Transverse colon (tissue), 4 donors: Measurements from ENCODE around the gene SMAD9. TPM values are rescaled to one million over a fixed set of nuclear protein-coding genes. Genes with fewer than 3 reads are reported as not detected.
"Not testable (repeated sequence)": the region's sequence is repeated elsewhere in the genome, so short reads cannot be mapped to it uniquely, and the experiment has no call there.

Experiments used
- DNase-seq: peaks from one replicate; pipeline ENCODE4 v3.0.0-alpha.2; 2019
- H3K27ac ChIP-seq, 4 donors: fragments of 200-600 bp; sonication (generic); 2 replicates each; pipeline ENCODE4 v1.5.1; 2016 to 2018; ENCODE audit warnings: inconsistent platforms in 4 of 4
- H3K27me3 ChIP-seq: fragments of 200-600 bp; sonication (generic); 2 replicates; pipeline ENCODE4 v1.5.1; 2017; ENCODE audit warnings: inconsistent platforms
- H3K36me3 ChIP-seq, 4 donors: fragments of 200-600 bp; sonication (generic); 2 replicates each; pipeline ENCODE4 v1.5.1; 2017 to 2019; ENCODE audit warnings: inconsistent platforms in 4 of 4
- H3K4me1 ChIP-seq, 4 donors: fragments of 200-600 bp; sonication (generic); 2 replicates each; pipeline ENCODE4 v1.5.1; 2017 to 2020; ENCODE audit warnings: inconsistent platforms in 4 of 4
- H3K4me3 ChIP-seq, 4 donors: fragments of 200-600 bp; sonication (generic); 1 replicate in 1 of 4; 2 replicates in 3 of 4; pipeline versions ENCODE4 v1.5.1 to v1.6.1; 2017 to 2019; ENCODE audit warnings: inconsistent platforms in 4 of 4
- H3K9me3 ChIP-seq, 2 donors: fragments of 200-600 bp; sonication (generic); 2 replicates each; pipeline ENCODE4 v1.5.1; 2017 to 2019; ENCODE audit warnings: inconsistent platforms in 2 of 2
- CTCF ChIP-seq, 5 experiments: fragments of 200-600 bp in 3 of 5; fragments of 450-650 bp in 2 of 5; sonication (generic) in 3 of 5; IDR thresholded peaks; 1 replicate in 2 of 5; 2 replicates in 3 of 5; pipeline ENCODE4 v1.5.1; 2016 to 2017; ENCODE audit warnings: antibody characterized with exemption in 5 of 5, inconsistent platforms in 3 of 5, mild to moderate bottlenecking in 2 of 5, moderate library complexity in 1 of 5
- EP300 ChIP-seq: sonication (generic); formaldehyde crosslinking; IDR thresholded peaks from one replicate; pipeline ENCODE4 v1.6.1; 2017; ENCODE audit warnings: antibody characterized with exemption, low read depth
- POLR2A ChIP-seq: fragments of 450-650 bp; IDR thresholded peaks from one replicate; pipeline ENCODE4 v1.6.1; 2016; ENCODE audit warnings: antibody characterized with exemption, mild to moderate bottlenecking, moderate library complexity
- POLR2AphosphoS5 ChIP-seq, 3 donors: sonication (generic); formaldehyde crosslinking; IDR thresholded peaks; one replicate each; pipeline ENCODE4 v1.6.1; 2016; ENCODE audit warnings: antibody characterized with exemption in 3 of 3
- WGBS, 2 donors: methylation state at CpG; one replicate each; pipeline ENCODE4 v1.1.5; 2018; ENCODE audit warnings: low coverage in 1 of 2; 5-methylcytosine and 5-hydroxymethylcytosine counted together
- in situ Hi-C, 4 donors: fragments of 200-750 bp; cut with MboI; loops; one replicate each; pipeline versions ENCODE4 v1.15.0 to v1.15.1; 2017; ENCODE audit warnings: low sequenced_read_pairs in 3 of 4, low pct_ligation_motif_present in 1 of 4, low pct_unique_long_range_greater_than_20kb in 1 of 4
- intact Hi-C: fragments of 100-400 bp; cut with DNase I; formaldehyde crosslinking; loops from one replicate; pipeline ENCODE4 v1.15.1; 2023; ENCODE audit warnings: low total_unique reads
- total RNA-seq, 4 donors: library from RNA; depleted of rRNA; stranded (reverse); fragments of >200 nt; gene quantifications; one replicate each; pipeline ENCODE4 v1.1.0, GENCODE V29; 2016

Gene SMAD9
- total RNA-seq, 4 donors from 2014 or later: 4.0 to 19.8 (median 9.8) TPM

- in situ Hi-C loops (no loop called here), intact Hi-C loops (no loop called here)
- no peaks in the 10 kb centered on the region for H3K9me3 ChIP-seq
- H3K4me3 ChIP-seq: no peak overlapping the region
- peaks cover 0 to 38% (median 7%) of the 10 kb centered on the region in 4 donors for H3K4me1 ChIP-seq
- H3K36me3 ChIP-seq: no peaks in the 10 kb centered on the region
- TF ChIP-seq POLR2A: no peak
- no peak for TF ChIP-seq CTCF (IDR thresholded peaks at IDR 0.05)
- TF ChIP-seq EP300: no peak
- no peak for TF ChIP-seq POLR2AphosphoS5 (IDR thresholded peaks at IDR 0.05)
- no peak overlapping the region for H3K27ac ChIP-seq
- H3K27me3 ChIP-seq: no peaks in the 10 kb centered on the region
- DNase-seq: no peak
- WGBS, 2 donors: 57 to 59% methylated on average over 8 to 9 of the region's 9 CpGs
Observed at GRCh38 chr13:36887758-36888521, 32.1 kb downstream of the SMAD9 start.

- intact Hi-C loops: no loop called here
- H3K27me3 ChIP-seq: no peaks in the 10 kb centered on the region
- H3K36me3 ChIP-seq: no peaks in the 10 kb centered on the region
- no peaks in the 10 kb centered on the region for H3K9me3 ChIP-seq
- in situ Hi-C loops: no loop called here
- no peak for TF ChIP-seq EP300
- no peak for TF ChIP-seq CTCF (IDR thresholded peaks at IDR 0.05)
- no peak for TF ChIP-seq POLR2A
- TF ChIP-seq POLR2AphosphoS5 (IDR thresholded peaks at IDR 0.05): no peak
- 78 to 86% methylated on average over 4 to 6 of the region's 6 CpGs for WGBS, 2 donors
- no peak for DNase-seq
- H3K4me1 ChIP-seq: peaks cover 0 to 42% (median 10%) of the 10 kb centered on the region in 4 donors
- H3K27ac ChIP-seq: no peak overlapping the region
- no peak overlapping the region for H3K4me3 ChIP-seq
Observed at GRCh38 chr13:36885901-36886300, 34.1 kb downstream of the SMAD9 start.

GRCh38 chr13:36884235-36884634, 35.8 kb downstream of the SMAD9 start:
- no peak for TF ChIP-seq POLR2A
- no peak for TF ChIP-seq EP300
- no peak for TF ChIP-seq CTCF (IDR thresholded peaks at IDR 0.05)
- TF ChIP-seq POLR2AphosphoS5 (IDR thresholded peaks at IDR 0.05): no peak
- H3K4me3 ChIP-seq: no peak overlapping the region
- WGBS, 2 donors: 84 to 86% methylated on average over 6 of the region's 6 CpGs
- no peak for DNase-seq
- peaks cover 0 to 37% (median 8%) of the 10 kb centered on the region in 4 donors for H3K4me1 ChIP-seq
- in situ Hi-C loops (no loop called here), intact Hi-C loops (no loop called here)
- no peaks in the 10 kb centered on the region for H3K9me3 ChIP-seq
- no peaks in the 10 kb centered on the region for H3K36me3 ChIP-seq
- peak overlapping the region in 1 of 4 donors; percentile 12 for H3K27ac ChIP-seq
- H3K27me3 ChIP-seq: no peaks in the 10 kb centered on the region

GRCh38 chr13:36883824-36884223, 36.2 kb downstream of the SMAD9 start:
- H3K27ac ChIP-seq: peak overlapping the region in 2 of 4 donors; percentile 12 to 15
- in situ Hi-C loops (no loop called here), intact Hi-C loops (no loop called here)
- no peaks in the 10 kb centered on the region for H3K27me3 ChIP-seq
- no peaks in the 10 kb centered on the region for H3K36me3 ChIP-seq
- TF ChIP-seq CTCF (IDR thresholded peaks at IDR 0.05): no peak
- TF ChIP-seq POLR2A: no peak
- no peak for TF ChIP-seq EP300
- no peak for TF ChIP-seq POLR2AphosphoS5 (IDR thresholded peaks at IDR 0.05)
- no peaks in the 10 kb centered on the region for H3K9me3 ChIP-seq
- peaks cover 0 to 33% (median 7%) of the 10 kb centered on the region in 4 donors for H3K4me1 ChIP-seq
- 90 to 92% methylated on average over 5 to 6 of the region's 6 CpGs for WGBS, 2 donors
- H3K4me3 ChIP-seq: no peak overlapping the region
- no peak for DNase-seq

GRCh38 chr13:36883392-36883791, 36.6 kb downstream of the SMAD9 start:
- intact Hi-C loops, H3K4me3 ChIP-seq, DNase-seq, H3K27me3 ChIP-seq, in situ Hi-C loops, H3K9me3 ChIP-seq, H3K36me3 ChIP-seq: not testable (repeated sequence)
- Histone ChIP-seq H3K4me1 (peaks cover 0 to 28% (median 7%) of the 10 kb centered on the region in 4 donors), H3K27ac (peak overlapping the region in 3 of 4 donors; percentile 12 to 35 (median 15))
- WGBS, 2 donors: 68 to 84% methylated on average over 5 of the region's 5 CpGs
